Measurements from ENCODE around the gene DPPA5.
"Not testable (repeated sequence)": the region's sequence is repeated elsewhere in the genome, so short reads cannot be mapped to it uniquely, and the experiment has no call there.

DNA sequence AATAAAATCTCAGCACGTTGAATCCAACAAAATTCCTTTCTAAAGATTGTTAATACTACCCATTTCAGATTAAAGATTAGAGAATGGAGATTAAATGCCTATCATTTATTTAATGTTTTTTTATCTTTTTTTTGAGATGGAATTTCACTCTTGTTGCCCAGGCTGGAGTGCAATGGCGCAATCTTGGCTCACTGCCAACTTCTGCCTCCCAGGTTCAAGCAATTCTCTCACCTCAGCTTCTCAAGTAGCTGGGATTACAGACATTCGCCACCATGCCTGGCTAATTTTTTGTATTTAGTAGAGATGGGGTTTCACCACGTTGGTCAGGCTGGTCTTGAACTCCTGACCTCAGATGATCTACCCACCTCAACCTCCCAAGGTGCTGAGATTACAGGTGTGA, 38.1 kb upstream of the DPPA5 start:
- TF ChIP-seq, protein P1, sequence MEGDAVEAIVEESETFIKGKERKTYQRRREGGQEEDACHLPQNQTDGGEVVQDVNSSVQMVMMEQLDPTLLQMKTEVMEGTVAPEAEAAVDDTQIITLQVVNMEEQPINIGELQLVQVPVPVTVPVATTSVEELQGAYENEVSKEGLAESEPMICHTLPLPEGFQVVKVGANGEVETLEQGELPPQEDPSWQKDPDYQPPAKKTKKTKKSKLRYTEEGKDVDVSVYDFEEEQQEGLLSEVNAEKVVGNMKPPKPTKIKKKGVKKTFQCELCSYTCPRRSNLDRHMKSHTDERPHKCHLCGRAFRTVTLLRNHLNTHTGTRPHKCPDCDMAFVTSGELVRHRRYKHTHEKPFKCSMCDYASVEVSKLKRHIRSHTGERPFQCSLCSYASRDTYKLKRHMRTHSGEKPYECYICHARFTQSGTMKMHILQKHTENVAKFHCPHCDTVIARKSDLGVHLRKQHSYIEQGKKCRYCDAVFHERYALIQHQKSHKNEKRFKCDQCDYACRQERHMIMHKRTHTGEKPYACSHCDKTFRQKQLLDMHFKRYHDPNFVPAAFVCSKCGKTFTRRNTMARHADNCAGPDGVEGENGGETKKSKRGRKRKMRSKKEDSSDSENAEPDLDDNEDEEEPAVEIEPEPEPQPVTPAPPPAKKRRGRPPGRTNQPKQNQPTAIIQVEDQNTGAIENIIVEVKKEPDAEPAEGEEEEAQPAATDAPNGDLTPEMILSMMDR (IDR thresholded peaks at IDR 0.05) = not testable (repeated sequence)
- not testable (repeated sequence) for TF ChIP-seq ZFX (IDR thresholded peaks at IDR 0.05; ENCODE audit: borderline replicate concordance)
